SK-N-SH (cell line): ENCODE results near the gene LETM1. TPM values are rescaled to one million over a fixed set of nuclear protein-coding genes. Genes with fewer than 3 reads are reported as not detected.

ENCODE experiments used
- CTCF ChIA-PET: fragments of 300-600, 350-600 bp; formaldehyde crosslinking; extraction: SDS; loops from one replicate; lab custom pipeline; 2021; lab: Yijun Ruan, JAX
- POLR2A ChIA-PET: fragments of 350-600 bp; sonication (Branson Sonifier 250); formaldehyde crosslinking; extraction: SDS; loops from one replicate; lab custom pipeline; 2020; ENCODE audit warnings: antibody characterized with exemption, inconsistent platforms; lab: Yijun Ruan, JAX
- DNase-seq: peaks from one replicate; pipeline ENCODE4 v3.0.0; 2012
- H2AFZ ChIP-seq: fragments of 200-600 bp; sonication (generic); 2 replicates; pipeline ENCODE4 v1.8.1; 2016; ENCODE audit warnings: antibody characterized with exemption, mild to moderate bottlenecking, low read depth
- H3F3A ChIP-seq: fragments of 200-600 bp; sonication (generic); replicated peaks from 2 replicates; pipeline ENCODE3; 2016; ENCODE audit warnings: antibody characterized with exemption, mild to moderate bottlenecking; ENCODE audit not compliant: insufficient read depth
- H3K27ac ChIP-seq, 2 experiments: fragments of 200-500 bp in 1 of 2; fragments of 200-600 bp in 1 of 2; sonication (Bioruptor generic) in 1 of 2; sonication (generic), shearing (Covaris generic) in 1 of 2; 2 replicates each; pipeline versions ENCODE4 v1.5.1 to v1.6.1; 2014 to 2016; ENCODE audit warnings: low read depth in 2 of 2, inconsistent platforms in 1 of 2, low read length in 1 of 2, mild to moderate bottlenecking in 1 of 2, mixed read lengths in 1 of 2
- H3K27me3 ChIP-seq: fragments of 200-600 bp; sonication (generic), shearing (Covaris generic); 2 replicates; pipeline ENCODE4 v1.6.1; 2016; ENCODE audit warnings: mixed run types; ENCODE audit not compliant: insufficient read depth
- H3K36me3 ChIP-seq, 2 experiments: fragments of 200-500 bp in 1 of 2; fragments of 200-600 bp in 1 of 2; sonication (Bioruptor generic) in 1 of 2; sonication (generic) in 1 of 2; replicated peaks in 1 of 2; 2 replicates each; pipeline versions ENCODE3 to v1.5.1; 2014 to 2016; ENCODE audit warnings: low read length in 1 of 2, mild to moderate bottlenecking in 1 of 2; ENCODE audit not compliant: insufficient read depth in 2 of 2, control insufficient read depth in 1 of 2
- H3K4me1 ChIP-seq, 2 experiments: fragments of 200-500 bp in 1 of 2; fragments of 200-600 bp in 1 of 2; sonication (Bioruptor generic) in 1 of 2; sonication (generic), shearing (Covaris generic) in 1 of 2; 2 replicates each; pipeline versions ENCODE4 v1.5.1 to v1.6.1; 2014 to 2016; ENCODE audit warnings: low read depth in 1 of 2, low read length in 1 of 2, mixed run types in 1 of 2; ENCODE audit not compliant: insufficient read depth in 2 of 2, control insufficient read depth in 1 of 2
- H3K4me2 ChIP-seq: fragments of 200-600 bp; sonication (generic), shearing (Covaris generic); 2 replicates; pipeline ENCODE4 v1.6.1; 2017; ENCODE audit warnings: mixed run types
- H3K4me3 ChIP-seq, 2 experiments: fragments of 200-500 bp in 1 of 2; fragments of 200-600 bp in 1 of 2; sonication (Bioruptor generic) in 1 of 2; sonication (generic), shearing (Covaris generic) in 1 of 2; 2 replicates each; pipeline versions ENCODE4 v1.5.1 to v1.8.1; 2014 to 2016; ENCODE audit warnings: low read depth in 2 of 2, inconsistent platforms in 1 of 2, low read length in 1 of 2, mild to moderate bottlenecking in 1 of 2, mixed read lengths in 1 of 2, moderate library complexity in 1 of 2
- H3K79me2 ChIP-seq: fragments of 200-600 bp; sonication (generic); 2 replicates; pipeline ENCODE4 v1.8.1; 2017; ENCODE audit warnings: mild to moderate bottlenecking; ENCODE audit not compliant: insufficient read depth
- H3K9ac ChIP-seq: fragments of 200-600 bp; sonication (generic); 2 replicates; pipeline ENCODE4 v1.6.1; 2017; ENCODE audit warnings: mixed run types
- H3K9me2 ChIP-seq: fragments of 200-600 bp; sonication (generic); 2 replicates; pipeline ENCODE4 v1.6.1; 2017; ENCODE audit warnings: mixed run types
- H3K9me3 ChIP-seq: fragments of 200-600 bp; sonication (generic); 2 replicates; pipeline ENCODE4 v1.6.1; 2017; ENCODE audit warnings: mixed run types, mild to moderate bottlenecking, moderate library complexity
- H4K20me1 ChIP-seq: fragments of 200-600 bp; sonication (generic); 2 replicates; pipeline ENCODE4 v1.6.1; 2017; ENCODE audit warnings: mild to moderate bottlenecking, mixed run types; ENCODE audit not compliant: insufficient read depth
- FOSL2 ChIP-seq: IDR thresholded peaks from 2 replicates; pipeline ENCODE4 v1.4.0; 2012; ENCODE audit warnings: low read depth, mild to moderate bottlenecking, moderate library complexity, borderline replicate concordance
- GABPA ChIP-seq: IDR thresholded peaks from 2 replicates; pipeline ENCODE4 v1.4.0; 2012; ENCODE audit warnings: low read depth, mild to moderate bottlenecking
- MEF2A ChIP-seq: IDR thresholded peaks from 2 replicates; pipeline ENCODE4 v1.4.0; 2012; ENCODE audit warnings: low read depth, borderline replicate concordance
- RCOR1 ChIP-seq: fragments of 150-350 bp; IDR thresholded peaks from 2 replicates; pipeline ENCODE4 v1.6.1; 2017; ENCODE audit warnings: antibody characterized with exemption, low read length
- SMC3 ChIP-seq: IDR thresholded peaks from 2 replicates; pipeline ENCODE4 v1.6.1; 2012; ENCODE audit warnings: low read depth, low read length, improper control_type of control experiment
- TCF12 ChIP-seq: IDR thresholded peaks from 2 replicates; pipeline ENCODE4 v1.4.0; 2012
- WGBS: methylation state at CpG from one replicate; pipeline ENCODE4 v1.1.6; 2017; ENCODE audit warnings: low lambda C conversion rate; 5-methylcytosine and 5-hydroxymethylcytosine counted together
- polyA plus RNA-seq, 3 experiments: library from polyadenylated mRNA; depleted of rRNA; stranded (reverse); fragments of >200 nt; gene quantifications; 2 replicates each; pipeline ENCODE4 v1.2.3, GENCODE V29; 2012
- TF ChIP-seq, protein P1 (sequence below): IDR thresholded peaks from 2 replicates; pipeline ENCODE4 v1.4.0; 2012; ENCODE audit warnings: low read depth
- TF ChIP-seq, protein P2 (sequence below): fragments of 200-600 bp; sonication (generic); IDR thresholded peaks from 2 replicates; pipeline ENCODE4 v1.6.1; 2017; ENCODE audit warnings: antibody characterized with exemption, mild to moderate bottlenecking, moderate library complexity

The LETM1 gene
- polyA plus RNA-seq, 1 of the 3 experiments (the other 2 are of a cell fraction) = 25.8 TPM

DNA sequence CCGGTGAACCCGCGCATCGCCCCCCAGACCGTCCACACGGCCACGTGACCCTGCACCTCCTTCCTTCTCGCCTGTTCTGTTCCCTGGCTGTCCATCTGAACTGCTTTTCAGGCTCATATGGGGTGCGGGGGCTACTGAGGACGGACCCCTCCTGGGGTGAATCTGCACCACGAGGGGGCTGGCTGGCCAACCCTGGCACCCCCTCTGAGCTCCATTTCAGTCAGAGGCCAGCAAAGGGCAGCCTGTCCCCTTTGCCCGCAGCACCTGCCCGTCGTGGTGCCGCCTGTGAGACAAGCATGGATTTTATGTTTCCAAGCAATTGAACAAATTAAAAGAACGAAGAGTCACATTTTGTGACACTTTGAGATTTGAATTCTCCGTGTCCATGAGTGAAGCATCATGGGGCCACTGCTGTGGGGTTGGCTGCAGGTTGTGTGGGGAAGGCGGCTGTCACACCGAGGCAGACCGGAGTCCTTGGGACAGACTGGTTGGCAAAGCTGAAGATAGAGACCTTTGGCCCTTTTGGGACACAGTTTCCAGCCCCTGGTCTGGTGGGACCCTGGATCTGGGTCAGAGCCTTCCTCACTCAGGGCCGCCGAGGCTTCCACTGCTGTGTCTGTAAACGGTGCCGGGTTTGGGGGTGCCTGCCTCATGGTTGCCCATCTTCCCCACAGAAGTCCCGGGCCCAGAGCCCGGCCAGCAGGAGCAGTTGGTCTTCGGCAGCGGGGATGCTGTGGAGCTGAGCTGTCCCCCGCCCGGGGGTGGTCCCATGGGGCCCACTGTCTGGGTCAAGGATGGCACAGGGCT is 57.2 kb downstream of the LETM1 start:
- H3K27ac ChIP-seq = no peak overlapping the region
- H3K9me2 ChIP-seq = no peaks in the 10 kb centered on the region
- H3K9ac ChIP-seq = no peak overlapping the region
- DNase-seq = no peak
- CTCF ChIA-PET = interaction anchor here (0.9 to 4.9 kb wide), 6 partner anchors 11 to 105 kb away, joined by 3 to 35 read pairs (median 4); no protein-coding TSS in a partner anchor
- H3K36me3 ChIP-seq = no peaks in the 10 kb centered on the region
- H3K4me1 ChIP-seq = no peaks in the 10 kb centered on the region; a peak in 1 of 4 replicates
- H3K9me3 ChIP-seq = no peaks in the 10 kb centered on the region
- no peaks in the 10 kb centered on the region for H3K79me2 ChIP-seq
- no peak for TF ChIP-seq FOSL2
- no peak overlapping the region for H3K4me2 ChIP-seq
- H4K20me1 ChIP-seq = 0 out of 2 replicates have a peak, but pooled peaks cover 6% of the 10 kb centered on the region
- no peak overlapping the region for H2AFZ ChIP-seq
- POLR2A ChIA-PET = no interaction called here
- H3K4me3 ChIP-seq = no peak overlapping the region
- WGBS = 56% methylated on average over 12 of the region's 30 CpGs
- no peaks in the 10 kb centered on the region for H3F3A ChIP-seq
- H3K27me3 ChIP-seq = peaks cover 12% of the 10 kb centered on the region

DNA sequence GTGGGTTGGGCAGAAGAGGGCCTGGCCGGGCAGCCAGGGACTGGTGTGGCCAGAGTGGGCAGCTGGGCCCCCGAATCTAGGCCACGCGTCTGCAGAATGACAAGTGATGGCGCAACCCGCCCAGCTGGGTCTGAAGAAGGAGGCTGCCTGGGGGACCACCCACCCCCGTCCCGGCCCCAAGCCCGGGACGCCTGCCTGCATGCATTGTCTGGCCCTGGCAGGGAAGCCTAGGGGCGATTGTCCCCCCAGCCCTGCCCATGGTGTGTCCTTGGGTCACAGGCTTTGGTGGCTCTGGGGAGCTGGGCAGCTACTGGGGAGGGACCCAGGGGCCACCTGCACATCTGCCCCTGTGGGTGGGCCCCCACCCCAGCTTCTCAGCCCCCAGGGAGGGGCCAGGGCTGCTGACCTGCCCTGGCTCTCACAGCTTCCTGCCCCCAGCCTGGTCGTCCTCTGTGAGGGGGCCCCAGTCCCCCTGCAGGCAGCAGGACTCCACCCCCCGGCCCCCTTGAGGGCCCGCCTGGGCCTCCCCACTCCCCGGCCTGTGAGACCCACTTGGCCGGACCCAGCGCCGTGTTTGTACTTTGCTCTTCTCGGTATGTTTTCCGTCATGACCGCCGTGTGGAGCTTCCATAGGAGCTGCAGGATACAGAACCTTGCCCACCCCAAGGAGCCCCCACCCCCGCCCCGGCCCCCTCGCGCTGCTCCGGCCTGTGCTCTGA is 57.9 kb downstream of the LETM1 start:
- Histone ChIP-seq H3K79me2 (no peaks in the 10 kb centered on the region), H3K27ac (no peak overlapping the region), H3K27me3 (peaks cover 12% of the 10 kb centered on the region), H3K4me2 (no peak overlapping the region), H4K20me1 (0 out of 2 replicates have a peak, but pooled peaks cover 6% of the 10 kb centered on the region), H3K9ac (no peak overlapping the region), H3K9me2 (no peaks in the 10 kb centered on the region), H3K9me3 (no peaks in the 10 kb centered on the region), H3K36me3 (no peaks in the 10 kb centered on the region), H2AFZ (no peak overlapping the region), H3K4me1 (no peaks in the 10 kb centered on the region; a peak in 1 of 4 replicates), H3K4me3 (no peak overlapping the region), H3F3A (no peaks in the 10 kb centered on the region)
- no peak for DNase-seq
- ChIA-PET CTCF (interaction anchor here (0.9 to 4.9 kb wide), 6 partner anchors 12 to 105 kb away, joined by 3 to 35 read pairs (median 4); no protein-coding TSS in a partner anchor), POLR2A (no interaction called here)
- TF ChIP-seq GABPA = no peak
- no peak for TF ChIP-seq RCOR1
- TF ChIP-seq, protein P1, sequence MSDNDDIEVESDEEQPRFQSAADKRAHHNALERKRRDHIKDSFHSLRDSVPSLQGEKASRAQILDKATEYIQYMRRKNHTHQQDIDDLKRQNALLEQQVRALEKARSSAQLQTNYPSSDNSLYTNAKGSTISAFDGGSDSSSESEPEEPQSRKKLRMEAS = no peak
- no peak for TF ChIP-seq MEF2A
- no peak for TF ChIP-seq TCF12
- TF ChIP-seq, protein P2, sequence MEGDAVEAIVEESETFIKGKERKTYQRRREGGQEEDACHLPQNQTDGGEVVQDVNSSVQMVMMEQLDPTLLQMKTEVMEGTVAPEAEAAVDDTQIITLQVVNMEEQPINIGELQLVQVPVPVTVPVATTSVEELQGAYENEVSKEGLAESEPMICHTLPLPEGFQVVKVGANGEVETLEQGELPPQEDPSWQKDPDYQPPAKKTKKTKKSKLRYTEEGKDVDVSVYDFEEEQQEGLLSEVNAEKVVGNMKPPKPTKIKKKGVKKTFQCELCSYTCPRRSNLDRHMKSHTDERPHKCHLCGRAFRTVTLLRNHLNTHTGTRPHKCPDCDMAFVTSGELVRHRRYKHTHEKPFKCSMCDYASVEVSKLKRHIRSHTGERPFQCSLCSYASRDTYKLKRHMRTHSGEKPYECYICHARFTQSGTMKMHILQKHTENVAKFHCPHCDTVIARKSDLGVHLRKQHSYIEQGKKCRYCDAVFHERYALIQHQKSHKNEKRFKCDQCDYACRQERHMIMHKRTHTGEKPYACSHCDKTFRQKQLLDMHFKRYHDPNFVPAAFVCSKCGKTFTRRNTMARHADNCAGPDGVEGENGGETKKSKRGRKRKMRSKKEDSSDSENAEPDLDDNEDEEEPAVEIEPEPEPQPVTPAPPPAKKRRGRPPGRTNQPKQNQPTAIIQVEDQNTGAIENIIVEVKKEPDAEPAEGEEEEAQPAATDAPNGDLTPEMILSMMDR = no peak
- TF ChIP-seq SMC3 = no peak
- WGBS = 72% methylated on average over 15 of the region's 27 CpGs
